ENCODE data around the gene RABL6.

RABL6 gene

DNA sequence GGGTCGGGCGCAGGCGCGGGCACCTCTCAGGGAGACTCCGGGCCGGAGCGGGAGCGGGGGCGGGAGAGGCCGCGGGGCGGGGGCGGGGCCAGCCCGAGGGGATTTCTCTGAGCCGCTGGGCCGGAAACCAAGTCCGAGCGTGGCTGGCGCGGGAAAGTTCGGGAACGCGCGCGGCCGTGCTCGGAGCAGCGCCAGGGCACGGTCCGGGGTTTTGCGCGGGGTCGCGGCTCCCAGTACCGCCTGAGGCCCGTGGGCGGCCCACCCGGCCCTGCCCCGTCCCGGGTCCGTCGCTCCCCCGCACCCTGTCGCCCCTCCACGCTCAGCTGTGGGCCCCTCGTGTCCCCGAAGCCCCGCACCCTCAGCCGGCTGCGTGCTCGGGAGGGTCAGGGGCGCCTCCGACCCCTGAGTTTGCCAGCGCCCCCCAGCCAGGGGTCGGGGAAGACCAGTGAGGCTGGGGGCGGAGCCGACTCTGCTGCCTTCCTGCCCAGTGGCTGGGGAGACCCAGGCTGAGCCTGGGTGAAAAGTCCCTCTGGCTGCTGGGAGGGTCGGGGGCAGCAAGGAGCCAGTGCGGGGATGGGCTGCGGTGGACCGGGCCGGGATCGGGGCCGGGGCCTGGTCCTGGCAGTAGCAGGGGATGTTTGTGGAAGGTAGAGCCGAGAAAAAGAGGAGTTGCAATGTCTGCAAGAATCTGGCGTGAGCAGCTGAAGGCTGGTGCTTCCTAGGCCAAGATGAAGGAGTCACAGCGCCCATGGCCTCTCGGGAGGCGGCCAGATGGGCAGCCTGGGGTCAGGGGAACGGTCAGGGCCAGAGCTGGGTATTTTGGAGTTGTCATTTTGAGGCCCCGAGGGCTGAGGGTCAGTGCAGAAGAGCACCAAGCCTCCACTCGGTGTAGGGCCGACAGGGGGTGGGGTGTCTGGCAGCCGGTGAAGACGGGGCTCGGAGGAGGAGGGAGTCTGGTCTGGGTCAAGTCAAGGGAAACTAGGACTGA, 79.2 kb downstream of the RABL6 start:
- DNase-seq: peak; percentile 12

GRCh38 chr9:136888454-136888853, 80.7 kb downstream of the RABL6 start:
- DNase-seq: no peak

- no peak for DNase-seq
These were observed 82.1 kb downstream of the RABL6 start for GRCh38 chr9:136889858-136890257.

DNA sequence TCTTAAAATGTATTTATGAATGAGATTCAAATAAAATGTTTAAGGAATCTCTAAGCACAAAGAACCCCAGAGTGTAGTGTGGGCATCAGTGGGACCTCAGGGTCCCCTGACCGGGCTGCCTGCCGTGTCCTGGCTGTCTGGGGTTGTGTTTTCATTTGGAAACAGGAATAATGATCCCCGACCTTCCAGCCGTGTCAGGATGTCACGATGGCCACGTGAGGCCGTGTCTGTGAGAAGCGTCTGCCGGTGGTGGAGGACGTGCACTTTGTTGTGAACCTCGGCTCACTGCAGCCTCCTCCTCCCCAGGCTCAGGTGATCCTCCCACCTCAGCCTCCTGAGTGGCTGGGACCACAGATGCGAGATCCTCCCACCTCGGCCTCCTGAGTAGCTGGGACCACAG, 82.9 kb downstream of the RABL6 start:
- DNase-seq: no peak
